Left cardiac atrium (tissue), 4 donors: ENCODE data around the gene IGSF21. TPM values are rescaled to one million over a fixed set of nuclear protein-coding genes. Genes with fewer than 3 reads are reported as not detected.
"Not testable (repeated sequence)": the region's sequence is repeated elsewhere in the genome, so short reads cannot be mapped to it uniquely, and the experiment has no call there.

Experiments used
- ATAC-seq, 2 donors: fragments of 200-7000 bp; cut with Tn5 transposase; one replicate each; pipeline ENCODE4 v1.9.1; 2020; ENCODE audit warnings: mild to moderate bottlenecking in 2 of 2, moderate library complexity in 2 of 2
- DNase-seq: peaks from one replicate; pipeline ENCODE4 v3.0.0-alpha.2; 2020
- intact Hi-C, 2 donors: fragments of 100-400 bp; cut with DNase I; formaldehyde crosslinking; loops; one replicate each; pipeline versions ENCODE4 v1.14.1 to v1.15.1; 2022 to 2023
- total RNA-seq, 2 donors: library from RNA; stranded (reverse); fragmentation: NEBNext Ultra II Directional; extraction: Animal tissue kit (Norgen Biotek cat#: 25700); gene quantifications; one replicate each; pipeline ENCODE4 v1.2.1, GENCODE V29; 2021
- donor health status: DM: no; HTN: yes; CAD: no.
- donor health status: DM: no; HTN: yes; CAD: no; lungs with severe emphysema.
- donor health status: DM: yes; HTN: yes; CAD: no.
- donor health status: Dilated cardiomyopathy.

IGSF21 gene
- total RNA-seq, 2 donors from 2014 or later, result 1.0 to 3.0 TPM

- no peak for DNase-seq
- ATAC-seq, result no peak
- intact Hi-C loops, result no loop called here
These were observed 306.7 kb downstream of the IGSF21 start for GRCh38 chr1:18414321-18414720.

GRCh38 chr1:18414872-18415447, 307.4 kb downstream of the IGSF21 start:
- DNase-seq, result no peak
- no peak for ATAC-seq
- intact Hi-C loops, result no loop called here

DNA sequence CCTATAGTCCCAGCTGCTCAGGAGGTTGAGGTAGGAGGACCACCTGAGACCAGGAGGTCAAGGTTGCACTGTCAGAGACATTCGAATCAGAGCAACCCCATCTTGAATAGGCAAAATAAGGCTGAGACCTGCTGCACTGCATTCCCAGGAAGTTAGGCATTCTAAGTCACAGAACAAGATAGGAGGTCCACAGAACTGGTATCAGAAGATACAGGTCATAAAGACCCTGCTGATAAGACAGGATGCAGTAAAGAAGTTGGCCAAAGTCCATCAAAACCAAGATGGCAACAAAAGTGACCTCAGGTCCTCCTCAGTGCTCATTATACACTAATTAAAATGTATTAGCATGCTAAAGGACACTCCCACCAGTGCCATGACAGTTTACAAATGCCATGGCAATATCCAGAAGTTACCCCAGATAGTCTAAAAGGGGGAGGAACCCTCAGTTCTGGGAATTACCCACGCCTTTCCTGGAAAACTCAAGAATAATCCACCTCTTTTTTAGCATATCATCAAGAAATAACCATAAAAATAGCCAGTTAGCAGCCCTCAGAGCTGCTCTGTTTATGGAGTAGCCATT, 307.9 kb downstream of the IGSF21 start:
- intact Hi-C loops, result no loop called here
- ATAC-seq (no peak), DNase-seq (no peak)

- intact Hi-C loops, DNase-seq, ATAC-seq: not testable (repeated sequence)
These were observed 308.5 kb downstream of the IGSF21 start for GRCh38 chr1:18416126-18416525.

- ATAC-seq (no peak), DNase-seq (no peak)
- intact Hi-C loops, result no loop called here
These were observed 310.0 kb downstream of the IGSF21 start for GRCh38 chr1:18417316-18418269.

DNA sequence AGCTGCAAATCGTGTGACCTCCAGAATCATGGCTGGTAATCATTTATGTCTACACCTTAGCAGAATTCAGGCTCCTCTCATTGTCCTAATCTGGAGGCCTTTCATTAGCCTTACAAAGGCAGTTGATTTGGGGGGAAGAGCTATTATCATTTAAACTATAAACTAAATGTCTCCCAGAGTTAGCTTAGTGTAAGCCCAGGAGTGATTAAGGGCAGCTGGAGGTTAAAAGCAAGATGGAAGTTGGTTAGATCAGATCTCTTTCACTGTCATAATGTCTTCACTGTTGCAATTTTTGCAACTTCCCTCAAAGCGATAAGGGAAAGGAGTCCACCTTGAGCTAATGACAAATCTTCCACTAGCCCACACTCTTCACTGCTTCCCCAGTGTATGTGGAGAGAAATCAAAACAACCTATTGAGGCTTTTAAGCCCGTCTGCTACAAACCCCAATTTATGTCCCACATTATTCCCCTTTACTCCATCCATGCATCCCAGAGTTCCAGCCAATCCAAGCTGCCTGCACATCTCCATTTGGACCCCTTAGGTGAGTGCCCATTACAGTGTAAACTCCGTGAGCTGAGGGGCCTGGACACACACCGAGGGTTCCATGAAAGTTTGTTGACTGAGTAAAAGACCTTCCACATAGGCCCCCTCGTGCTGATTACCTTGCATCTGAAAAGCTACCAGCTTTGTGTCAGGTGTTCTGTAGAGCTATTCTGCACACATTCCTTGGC, 311.7 kb downstream of the IGSF21 start:
- ATAC-seq, result no peak
- DNase-seq, result no peak
- intact Hi-C loops, result no loop called here

- ATAC-seq, result no peak
- intact Hi-C loops, result no loop called here
- no peak for DNase-seq
These were observed 312.2 kb downstream of the IGSF21 start for GRCh38 chr1:18419845-18420184.

GRCh38 chr1:18422076-18422777, 314.6 kb downstream of the IGSF21 start:
- DNase-seq (no peak), ATAC-seq (no peak)
- intact Hi-C loops, result no loop called here

DNA sequence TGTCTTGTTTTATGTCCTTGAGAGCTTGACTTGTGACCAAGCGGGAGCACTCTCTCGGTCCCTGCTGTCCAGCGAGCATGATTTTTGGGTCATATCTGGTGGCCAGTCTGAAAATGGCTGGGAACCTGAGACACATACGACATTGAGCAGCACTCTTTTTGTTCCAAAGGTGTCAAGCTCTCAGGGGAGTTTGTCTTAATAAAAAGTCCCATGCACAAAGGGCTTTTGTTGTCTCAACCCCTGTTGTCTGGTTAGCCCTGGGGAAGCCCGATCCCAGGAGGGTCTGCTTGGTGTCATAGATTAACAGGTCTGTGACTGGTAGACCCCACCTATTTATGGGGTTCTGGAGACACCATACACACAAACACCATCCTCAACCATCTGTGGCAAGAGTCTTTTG, 315.4 kb downstream of the IGSF21 start:
- intact Hi-C loops, result no loop called here
- DNase-seq (no peak), ATAC-seq (no peak)

DNA sequence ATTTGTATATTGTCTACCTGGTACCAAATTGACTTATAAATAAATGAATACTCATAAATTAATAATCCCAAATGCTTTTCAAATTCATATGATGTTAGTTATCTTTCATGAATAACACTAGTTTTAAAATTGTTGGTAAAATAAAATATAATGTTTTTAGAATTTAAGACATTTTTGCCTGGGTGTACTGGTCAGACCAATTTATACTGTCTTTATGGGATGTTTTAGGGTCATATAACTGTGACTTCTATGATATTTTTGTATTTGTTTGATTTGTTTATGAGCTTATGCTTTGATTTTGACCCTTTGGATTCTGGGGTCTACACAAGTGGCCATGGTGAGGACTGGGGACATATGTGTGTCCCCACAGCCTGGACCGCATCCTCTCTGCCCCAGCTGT, 319.0 kb downstream of the IGSF21 start:
- ATAC-seq, result no peak

More for the DNA sequence above, 319.0 kb downstream of the IGSF21 start:
- DNase-seq, result no peak
- intact Hi-C loops, result no loop called here
